ENCODE measurements around the gene HMGN5. TPM values are rescaled to one million over a fixed set of nuclear protein-coding genes. Genes with fewer than 3 reads are reported as not detected.

HMGN5 gene
- total RNA-seq, 1 experiment from 2014 or later: 17.9 TPM

GRCh38 chrX:81120258-81120935 lies 81.3 kb downstream of the HMGN5 start:
- Histone ChIP-seq H3K4me1 (ENCODE audit: insufficient read depth, low read length, poor library complexity, severe bottlenecking) (no peaks in the 10 kb centered on the region), H3K36me3 (ENCODE audit: insufficient read depth, low read length, poor library complexity, severe bottlenecking) (no peaks in the 10 kb centered on the region), H3K4me3 (ENCODE audit: low read depth, low read length, poor library complexity, severe bottlenecking) (peak overlapping the region; percentile 53), H3K9me3 (ENCODE audit: low read depth, low read length, poor library complexity, severe bottlenecking) (no peaks in the 10 kb centered on the region), H3K27me3 (replicated peaks; ENCODE audit: insufficient read depth, low read depth, low read length, poor library complexity) (peaks cover 15% of the 10 kb centered on the region), H3K27ac (ENCODE audit: low read depth, low read length, poor library complexity, severe bottlenecking) (peak overlapping the region; percentile 53)
- CTCF ChIA-PET: no interaction called here
- intact Hi-C loops (cut with micrococcal nuclease; ENCODE audit: unreplicated experiment): loop anchor here (2.0 to 10.0 kb wide), 3 partner anchors 82 to 306 kb away; partner anchors contain the start of genes HMGN5 and SH3BGRL
- POLR2A ChIA-PET (ENCODE audit: low non-redundant PET): no interaction called here
- TF ChIP-seq EZH2 (IDR thresholded peaks at IDR 0.05; ENCODE audit: borderline replicate concordance, low read depth, low read length, poor library complexity, severe bottlenecking) (no peak), CTCF (conservative IDR thresholded peaks at IDR 0.05; ENCODE audit: low read depth, low read length) (no peak)
- no TSS peak for BruUV-seq (replicated peaks)
- DNase-seq (ENCODE audit: low spot score): peak; percentile 24

- H3K9me3 ChIP-seq (ENCODE audit: low read depth, low read length, poor library complexity, severe bottlenecking): no peaks in the 10 kb centered on the region
- POLR2A ChIA-PET (ENCODE audit: low non-redundant PET): no interaction called here
- no peak for TF ChIP-seq CTCF (conservative IDR thresholded peaks at IDR 0.05; ENCODE audit: low read depth, low read length)
- no peak for TF ChIP-seq EZH2 (IDR thresholded peaks at IDR 0.05; ENCODE audit: borderline replicate concordance, low read depth, low read length, poor library complexity, severe bottlenecking)
These were observed 87.0 kb downstream of the HMGN5 start for GRCh38 chrX:81114757-81115156.

GRCh38 chrX:81110286-81110685 lies 91.4 kb downstream of the HMGN5 start:
- no peaks in the 10 kb centered on the region for H3K9me3 ChIP-seq (ENCODE audit: low read depth, low read length, poor library complexity, severe bottlenecking)
- BruUV-seq (replicated peaks): no TSS peak
- ChIA-PET CTCF (no interaction called here), POLR2A (ENCODE audit: low non-redundant PET) (no interaction called here)
- no peak overlapping the region for H3K4me3 ChIP-seq (ENCODE audit: low read depth, low read length, poor library complexity, severe bottlenecking)
- H3K36me3 ChIP-seq (ENCODE audit: insufficient read depth, low read length, poor library complexity, severe bottlenecking): no peaks in the 10 kb centered on the region
- no peaks in the 10 kb centered on the region for H3K4me1 ChIP-seq (ENCODE audit: insufficient read depth, low read length, poor library complexity, severe bottlenecking)
- TF ChIP-seq CTCF (conservative IDR thresholded peaks at IDR 0.05; ENCODE audit: low read depth, low read length) (no peak), EZH2 (IDR thresholded peaks at IDR 0.05; ENCODE audit: borderline replicate concordance, low read depth, low read length, poor library complexity, severe bottlenecking) (no peak)
- intact Hi-C loops (cut with micrococcal nuclease; ENCODE audit: unreplicated experiment): no loop called here
- no peak for DNase-seq (ENCODE audit: low spot score)
- no peak overlapping the region for H3K27ac ChIP-seq (ENCODE audit: low read depth, low read length, poor library complexity, severe bottlenecking)
- no peaks in the 10 kb centered on the region for H3K27me3 ChIP-seq (replicated peaks; ENCODE audit: insufficient read depth, low read depth, low read length, poor library complexity)

More at GRCh38 chrX:81114757-81115156, 87.0 kb downstream of the HMGN5 start:
- no TSS peak for BruUV-seq (replicated peaks)
- no peak for DNase-seq (ENCODE audit: low spot score)
- Histone ChIP-seq H3K4me1 (ENCODE audit: insufficient read depth, low read length, poor library complexity, severe bottlenecking) (no peaks in the 10 kb centered on the region), H3K36me3 (ENCODE audit: insufficient read depth, low read length, poor library complexity, severe bottlenecking) (no peaks in the 10 kb centered on the region), H3K27me3 (replicated peaks; ENCODE audit: insufficient read depth, low read depth, low read length, poor library complexity) (no peaks in the 10 kb centered on the region), H3K4me3 (ENCODE audit: low read depth, low read length, poor library complexity, severe bottlenecking) (no peak overlapping the region), H3K27ac (ENCODE audit: low read depth, low read length, poor library complexity, severe bottlenecking) (no peak overlapping the region)
- CTCF ChIA-PET: no interaction called here
- intact Hi-C loops (cut with micrococcal nuclease; ENCODE audit: unreplicated experiment): no loop called here
